ENCODE measurements around the gene CWH43. TPM values are rescaled to one million over a fixed set of nuclear protein-coding genes. Genes with fewer than 3 reads are reported as not detected.

Gene CWH43
- total and polyA plus RNA-seq, 10 of the 15 experiments (the other 5 are each of a cell fraction or from before 2014, with no cell fraction given), result not detected

DNA sequence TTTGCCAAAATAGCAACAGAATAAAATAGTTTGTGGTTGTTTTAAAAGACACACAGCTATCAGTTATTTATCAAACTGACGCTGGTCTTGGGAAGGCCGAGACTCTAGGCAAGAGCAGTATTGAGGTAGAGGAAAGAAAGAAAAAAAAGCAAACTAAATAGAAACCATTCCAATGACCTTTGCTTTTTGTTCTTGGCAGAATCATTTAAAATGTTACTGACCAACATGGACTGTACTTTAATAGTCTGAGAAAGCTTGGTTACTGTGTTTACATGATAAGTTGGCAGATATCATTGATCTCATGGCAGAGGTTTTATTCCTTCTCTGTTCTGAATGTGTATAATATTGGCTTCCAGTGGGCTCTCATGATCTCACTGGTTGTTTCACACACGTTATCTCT lies 11.9 kb downstream of the CWH43 start:
- no peaks in the 10 kb centered on the region for H3K4me1 ChIP-seq (ENCODE audit: control insufficient read depth, insufficient read depth, low read length)
- no peak for FAIRE-seq
- no peaks in the 10 kb centered on the region for H3K9me3 ChIP-seq (replicated peaks; ENCODE audit: control insufficient read depth, insufficient read depth, low read length)
- DNase-seq (ENCODE audit: low read depth, low spot score), result no peak
- H3K36me3 ChIP-seq (ENCODE audit: control insufficient read depth in 2 of 2, insufficient read depth in 2 of 2, low read length in 1 of 2), result no peaks in the 10 kb centered on the region
- H4K20me1 ChIP-seq (ENCODE audit: control insufficient read depth, insufficient read depth), result no peaks in the 10 kb centered on the region
- no peak overlapping the region for H3K4me3 ChIP-seq
- intact Hi-C loops (cut with micrococcal nuclease; ENCODE audit: unreplicated experiment) (no loop called here), in situ Hi-C loops (cut with MboI) (no loop called here)
- H3K4me2 ChIP-seq (ENCODE audit: control insufficient read depth, insufficient read depth), result no peak overlapping the region
- ChIA-PET RAD21 (ENCODE audit: unreplicated experiment) (no interaction called here), CTCF (interaction anchor here (1.2 kb wide), 1 partner anchor 9 kb away, joined by 3 read pairs; no protein-coding TSS in a partner anchor), POLR2A (no interaction called here), SMC1A (ENCODE audit: uncharacterized antibody, unreplicated experiment) (no interaction called here)
- H3K79me2 ChIP-seq (ENCODE audit: control insufficient read depth, insufficient read depth, low read length), result no peaks in the 10 kb centered on the region
- no peak overlapping the region for H3K9ac ChIP-seq (ENCODE audit: control insufficient read depth, insufficient read depth, low read length)
- no peak for ATAC-seq
- H3K27me3 ChIP-seq (replicated peaks in 1 of 2; ENCODE audit: control insufficient read depth in 2 of 2, insufficient read depth in 2 of 2, low read length in 1 of 2), result no peaks in the 10 kb centered on the region
- no peak overlapping the region for H2AFZ ChIP-seq (ENCODE audit: control insufficient read depth, low read depth, low read length)
- H3K27ac ChIP-seq (ENCODE audit: control insufficient read depth, insufficient read depth), result no peak overlapping the region
- BruUV-seq (replicated peaks), result no TSS peak
- WGBS (ENCODE audit: insufficient coverage, insufficient replicate concordance, low lambda C conversion rate, missing lambda C conversion rate), result 7% methylated on average over 3 of the region's 3 CpGs
- TF ChIP-seq, protein P1, sequence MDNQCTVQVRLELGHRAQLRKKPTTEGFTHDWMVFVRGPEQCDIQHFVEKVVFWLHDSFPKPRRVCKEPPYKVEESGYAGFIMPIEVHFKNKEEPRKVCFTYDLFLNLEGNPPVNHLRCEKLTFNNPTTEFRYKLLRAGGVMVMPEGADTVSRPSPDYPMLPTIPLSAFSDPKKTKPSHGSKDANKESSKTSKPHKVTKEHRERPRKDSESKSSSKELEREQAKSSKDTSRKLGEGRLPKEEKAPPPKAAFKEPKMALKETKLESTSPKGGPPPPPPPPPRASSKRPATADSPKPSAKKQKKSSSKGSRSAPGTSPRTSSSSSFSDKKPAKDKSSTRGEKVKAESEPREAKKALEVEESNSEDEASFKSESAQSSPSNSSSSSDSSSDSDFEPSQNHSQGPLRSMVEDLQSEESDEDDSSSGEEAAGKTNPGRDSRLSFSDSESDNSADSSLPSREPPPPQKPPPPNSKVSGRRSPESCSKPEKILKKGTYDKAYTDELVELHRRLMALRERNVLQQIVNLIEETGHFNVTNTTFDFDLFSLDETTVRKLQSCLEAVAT (IDR thresholded peaks at IDR 0.05), result no peak
- TF ChIP-seq MEF2A (IDR thresholded peaks at IDR 0.05; ENCODE audit: insufficient read depth, low read depth, low read length) (no peak), BRCA1 (IDR thresholded peaks at IDR 0.05; ENCODE audit: low read depth, low read length) (no peak), NRF1 (conservative IDR thresholded peaks at IDR 0.05; ENCODE audit: low read depth, low read length) (no peak), TARDBP (IDR thresholded peaks at IDR 0.05; ENCODE audit: borderline replicate concordance) (no peak), BACH1 (IDR thresholded peaks at IDR 0.05; ENCODE audit: borderline replicate concordance) (no peak), RUNX3 (IDR thresholded peaks at IDR 0.05; ENCODE audit: low read length) (no peak), CTCF (IDR thresholded peaks at IDR 0.05 in 2 of 3, conservative IDR thresholded peaks at IDR 0.05 in 1 of 3; ENCODE audit: control insufficient read depth in 2 of 3, extremely low read depth in 1 of 3, insufficient read depth in 1 of 3, low read depth in 3 of 3, low read length in 3 of 3) (no peak), SUZ12 (IDR thresholded peaks at IDR 0.05; ENCODE audit: unreplicated experiment) (no peak), STAT1 (conservative IDR thresholded peaks at IDR 0.05) (no peak), RAD51 (IDR thresholded peaks at IDR 0.05) (no peak), ESRRA (IDR thresholded peaks at IDR 0.05; ENCODE audit: low read length) (no peak), CHD1 (IDR thresholded peaks at IDR 0.05; ENCODE audit: low read depth, low read length) (no peak), RELB (IDR thresholded peaks at IDR 0.05; ENCODE audit: low read depth) (no peak), NFXL1 (IDR thresholded peaks at IDR 0.05; ENCODE audit: borderline replicate concordance) (no peak), STAT3 (IDR thresholded peaks at IDR 0.05; ENCODE audit: low read depth, low read length) (no peak), SMAD1 (IDR thresholded peaks at IDR 0.05; ENCODE audit: low read depth, partially characterized antibody) (no peak)
- TF ChIP-seq, protein P2, sequence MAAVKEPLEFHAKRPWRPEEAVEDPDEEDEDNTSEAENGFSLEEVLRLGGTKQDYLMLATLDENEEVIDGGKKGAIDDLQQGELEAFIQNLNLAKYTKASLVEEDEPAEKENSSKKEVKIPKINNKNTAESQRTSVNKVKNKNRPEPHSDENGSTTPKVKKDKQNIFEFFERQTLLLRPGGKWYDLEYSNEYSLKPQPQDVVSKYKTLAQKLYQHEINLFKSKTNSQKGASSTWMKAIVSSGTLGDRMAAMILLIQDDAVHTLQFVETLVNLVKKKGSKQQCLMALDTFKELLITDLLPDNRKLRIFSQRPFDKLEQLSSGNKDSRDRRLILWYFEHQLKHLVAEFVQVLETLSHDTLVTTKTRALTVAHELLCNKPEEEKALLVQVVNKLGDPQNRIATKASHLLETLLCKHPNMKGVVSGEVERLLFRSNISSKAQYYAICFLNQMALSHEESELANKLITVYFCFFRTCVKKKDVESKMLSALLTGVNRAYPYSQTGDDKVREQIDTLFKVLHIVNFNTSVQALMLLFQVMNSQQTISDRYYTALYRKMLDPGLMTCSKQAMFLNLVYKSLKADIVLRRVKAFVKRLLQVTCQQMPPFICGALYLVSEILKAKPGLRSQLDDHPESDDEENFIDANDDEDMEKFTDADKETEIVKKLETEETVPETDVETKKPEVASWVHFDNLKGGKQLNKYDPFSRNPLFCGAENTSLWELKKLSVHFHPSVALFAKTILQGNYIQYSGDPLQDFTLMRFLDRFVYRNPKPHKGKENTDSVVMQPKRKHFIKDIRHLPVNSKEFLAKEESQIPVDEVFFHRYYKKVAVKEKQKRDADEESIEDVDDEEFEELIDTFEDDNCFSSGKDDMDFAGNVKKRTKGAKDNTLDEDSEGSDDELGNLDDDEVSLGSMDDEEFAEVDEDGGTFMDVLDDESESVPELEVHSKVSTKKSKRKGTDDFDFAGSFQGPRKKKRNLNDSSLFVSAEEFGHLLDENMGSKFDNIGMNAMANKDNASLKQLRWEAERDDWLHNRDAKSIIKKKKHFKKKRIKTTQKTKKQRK (IDR thresholded peaks at IDR 0.05; ENCODE audit: low read depth, low read length), result no peak

Data from GM12878 (cell line).